Activated T-helper 2 cell treated with anti-CD3 and anti-CD28 coated beads, Interferon-gamma antibody, Interleukin-2, Interleukin-4, amounts not matched to agents 10 μg/mL and 5 μg/mL and 100 μg/mL, durations not matched to agents 14 hours and 24 hours and 36 hours (primary cell): ENCODE results near the gene SLCO4C1. TPM values are rescaled to one million over a fixed set of nuclear protein-coding genes. Genes with fewer than 3 reads are reported as not detected.
"Not testable (repeated sequence)": the region's sequence is repeated elsewhere in the genome, so short reads cannot be mapped to it uniquely, and the experiment has no call there.

Experiments used
- DNase-seq: peaks from one replicate; pipeline ENCODE4 v3.0.0; 2021; ENCODE audit warnings: low spot score
- H3K27ac Mint-ChIP-seq: one replicate; pipeline ENCODE4 v1.8.0; 2021; ENCODE audit warnings: mixed read lengths
- H3K27me3 Mint-ChIP-seq: one replicate; pipeline ENCODE4 v1.8.0; 2021; ENCODE audit warnings: low read depth, mixed read lengths
- H3K36me3 Mint-ChIP-seq: one replicate; pipeline ENCODE4 v1.8.0; 2021; ENCODE audit warnings: low read depth, mixed read lengths
- H3K4me1 Mint-ChIP-seq: one replicate; pipeline ENCODE4 v1.8.0; 2021; ENCODE audit warnings: low read depth, mixed read lengths
- H3K4me3 Mint-ChIP-seq: one replicate; pipeline ENCODE4 v1.8.0; 2021; ENCODE audit warnings: low read depth, mild to moderate bottlenecking, moderate library complexity, mixed read lengths
- H3K9me3 Mint-ChIP-seq: one replicate; pipeline ENCODE4 v1.8.0; 2021; ENCODE audit warnings: mixed read lengths
- intact Hi-C: fragments of 100-400 bp; cut with micrococcal nuclease; formaldehyde crosslinking; loops from one replicate; pipeline ENCODE4 v1.15.1; 2023
- total RNA-seq: library from RNA; stranded (reverse); gene quantifications from 2 replicates; pipeline ENCODE4 v1.2.3, GENCODE V29; 2022

Gene SLCO4C1, protein sequence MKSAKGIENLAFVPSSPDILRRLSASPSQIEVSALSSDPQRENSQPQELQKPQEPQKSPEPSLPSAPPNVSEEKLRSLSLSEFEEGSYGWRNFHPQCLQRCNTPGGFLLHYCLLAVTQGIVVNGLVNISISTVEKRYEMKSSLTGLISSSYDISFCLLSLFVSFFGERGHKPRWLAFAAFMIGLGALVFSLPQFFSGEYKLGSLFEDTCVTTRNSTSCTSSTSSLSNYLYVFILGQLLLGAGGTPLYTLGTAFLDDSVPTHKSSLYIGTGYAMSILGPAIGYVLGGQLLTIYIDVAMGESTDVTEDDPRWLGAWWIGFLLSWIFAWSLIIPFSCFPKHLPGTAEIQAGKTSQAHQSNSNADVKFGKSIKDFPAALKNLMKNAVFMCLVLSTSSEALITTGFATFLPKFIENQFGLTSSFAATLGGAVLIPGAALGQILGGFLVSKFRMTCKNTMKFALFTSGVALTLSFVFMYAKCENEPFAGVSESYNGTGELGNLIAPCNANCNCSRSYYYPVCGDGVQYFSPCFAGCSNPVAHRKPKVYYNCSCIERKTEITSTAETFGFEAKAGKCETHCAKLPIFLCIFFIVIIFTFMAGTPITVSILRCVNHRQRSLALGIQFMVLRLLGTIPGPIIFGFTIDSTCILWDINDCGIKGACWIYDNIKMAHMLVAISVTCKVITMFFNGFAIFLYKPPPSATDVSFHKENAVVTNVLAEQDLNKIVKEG
- 0.50 and 0.57 TPM in 2 replicates for total RNA-seq

DNA sequence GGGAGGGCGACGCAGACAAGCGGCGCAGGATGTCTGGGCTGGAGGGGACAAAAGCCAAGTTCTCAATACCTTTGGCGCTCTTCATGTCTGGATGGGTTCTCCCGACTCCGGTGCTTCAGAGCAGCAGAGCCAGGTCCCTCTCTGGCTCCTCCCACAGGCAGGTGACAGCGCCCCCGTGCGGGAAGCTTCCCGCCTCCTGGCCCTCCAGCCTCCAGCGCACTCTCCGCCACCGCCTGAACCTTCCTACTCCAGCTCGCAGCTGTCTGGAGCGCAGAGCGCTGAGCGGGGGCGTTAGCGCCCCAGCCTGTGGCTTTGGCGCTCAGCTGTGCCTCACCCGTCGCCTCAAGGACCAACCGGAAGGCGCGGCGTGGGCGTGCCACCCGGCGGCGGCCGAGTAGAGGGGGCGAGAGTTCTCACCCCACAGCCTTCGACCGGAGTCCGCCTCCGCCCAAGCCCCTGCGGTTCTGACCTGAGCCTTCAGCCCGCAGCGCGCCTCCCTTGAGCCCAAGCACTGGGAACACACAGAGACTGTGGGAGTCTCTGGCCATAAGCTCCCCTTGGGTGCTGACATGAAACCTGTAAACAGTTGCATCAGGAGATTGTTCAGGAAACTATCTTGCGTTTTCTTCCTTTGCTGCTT, at the start of gene SLCO4C1:
Gene SLCO4C1 (minus strand): TSS at position 107 of the 640 bp plus-strand sequence. CDS start 22 bp downstream, at position 85.
- peaks cover 24% of the 10 kb centered on the region for H3K4me1 Mint-ChIP-seq
- peak within 1 kb of the TSS; percentile 81 for H3K4me3 Mint-ChIP-seq
- intact Hi-C loops: loop anchor here (5.0 kb wide), 1 partner anchor 64 kb away; no protein-coding TSS in a partner anchor
- no peaks in the 10 kb centered on the region for H3K36me3 Mint-ChIP-seq
- no peaks in the 10 kb centered on the region for H3K9me3 Mint-ChIP-seq
- H3K27me3 Mint-ChIP-seq: peaks cover 9% of the 10 kb centered on the region
- peak; percentile 63 for DNase-seq
- H3K27ac Mint-ChIP-seq: peak within 1 kb of the TSS; percentile 70

DNA sequence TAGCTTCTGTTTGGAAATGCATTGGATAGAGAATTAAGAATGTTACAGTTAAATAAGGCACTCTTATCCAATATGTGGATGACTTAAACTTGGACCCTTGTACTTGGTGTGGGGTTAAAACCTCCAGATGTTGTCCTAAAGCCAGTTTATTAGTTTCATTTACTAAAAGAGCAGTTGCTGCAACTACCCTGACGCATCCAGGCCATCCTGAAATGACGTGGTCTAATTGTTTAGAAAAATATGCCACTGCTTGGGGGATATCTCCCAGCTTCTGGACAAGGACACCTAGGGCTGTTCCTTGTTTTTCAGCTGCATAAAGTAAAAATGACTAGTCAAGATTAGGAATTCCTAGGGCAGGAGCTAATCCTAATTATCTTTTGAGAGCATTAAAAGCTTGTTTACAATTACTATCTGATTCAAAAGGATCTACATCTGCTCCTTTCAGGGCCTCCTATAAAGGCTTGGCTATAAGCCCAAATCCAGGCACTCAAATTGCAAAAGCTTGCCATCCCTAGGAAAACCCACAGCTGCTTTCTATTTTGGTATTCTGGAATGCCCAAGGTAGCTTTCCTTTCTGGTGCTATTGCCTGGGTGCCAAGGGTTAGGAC, 45.7 kb upstream of the SLCO4C1 start:
- no peaks in the 10 kb centered on the region for H3K9me3 Mint-ChIP-seq
- no peak for DNase-seq

DNA sequence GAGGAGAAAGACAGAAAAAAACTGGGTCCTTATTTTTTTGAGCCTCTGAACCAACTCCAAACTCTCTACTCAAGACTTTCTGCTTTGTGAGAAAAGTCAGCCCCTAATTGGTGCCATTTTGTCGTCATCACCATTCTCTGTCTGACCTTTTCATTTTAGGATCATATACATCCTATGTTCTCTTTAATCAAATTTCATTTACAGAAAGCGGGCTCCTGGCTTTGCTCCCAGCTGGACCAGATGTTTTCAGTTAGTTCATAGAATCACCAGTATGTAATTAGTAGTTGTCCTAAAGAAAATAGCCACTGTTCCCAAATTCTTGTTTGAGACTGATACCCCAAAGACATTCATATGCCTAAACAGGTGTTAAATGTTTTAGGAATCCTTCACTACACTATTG, 28.6 kb upstream of the SLCO4C1 start:
- Mint-ChIP-seq H3K9me3 (no peaks in the 10 kb centered on the region), H3K4me1 (no peaks in the 10 kb centered on the region), H3K27ac (no peak overlapping the region), H3K36me3 (no peaks in the 10 kb centered on the region), H3K4me3 (no peak overlapping the region), H3K27me3 (no peaks in the 10 kb centered on the region)
- intact Hi-C loops: no loop called here
- no peak for DNase-seq

More for the DNA sequence above, 45.7 kb upstream of the SLCO4C1 start:
- Mint-ChIP-seq H3K36me3 (no peaks in the 10 kb centered on the region), H3K27ac (no peak overlapping the region), H3K4me1 (no peaks in the 10 kb centered on the region), H3K27me3 (no peaks in the 10 kb centered on the region), H3K4me3 (no peak overlapping the region)
- intact Hi-C loops: no loop called here

DNA sequence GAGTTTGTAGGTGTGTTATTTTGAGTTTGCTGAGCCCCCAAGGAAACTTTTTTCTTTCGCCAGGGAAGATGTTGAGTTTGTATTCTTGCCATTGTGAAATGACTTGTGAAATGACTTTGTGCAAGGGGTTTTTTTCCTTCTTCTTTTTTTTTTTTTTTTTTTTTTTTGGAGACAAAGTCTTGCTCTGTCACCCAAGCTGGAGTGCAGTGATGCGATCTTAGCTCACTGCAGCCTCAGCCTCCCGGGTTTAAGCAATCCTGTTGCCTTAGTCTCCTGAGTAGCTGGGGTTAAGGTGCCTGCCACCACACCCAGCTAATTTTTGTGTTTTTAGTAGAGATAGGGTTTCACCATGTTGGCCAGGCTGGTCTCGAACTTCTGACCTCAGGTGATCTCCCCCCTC, 22.7 kb upstream of the SLCO4C1 start:
- H3K36me3 Mint-ChIP-seq, DNase-seq, intact Hi-C loops, H3K4me1 Mint-ChIP-seq, H3K4me3 Mint-ChIP-seq, H3K27me3 Mint-ChIP-seq, H3K27ac Mint-ChIP-seq, H3K9me3 Mint-ChIP-seq: not testable (repeated sequence)

DNA sequence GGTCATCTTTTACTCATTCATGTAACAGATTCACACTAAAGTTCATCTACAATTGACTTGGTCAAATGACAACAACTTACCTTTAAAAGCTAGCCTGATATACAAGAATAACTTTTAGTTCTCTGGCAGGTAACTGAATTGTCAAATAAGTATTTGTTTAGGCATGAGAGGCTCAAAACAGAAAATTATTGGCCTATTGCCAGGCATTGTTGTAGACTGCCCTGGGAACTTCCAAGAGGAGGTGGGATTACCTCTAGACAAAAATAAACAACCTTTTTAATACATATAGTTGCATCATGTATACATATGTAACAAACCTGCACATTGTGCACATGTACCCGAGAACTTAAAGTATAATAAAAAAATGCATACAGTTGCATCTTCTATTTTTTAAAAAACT, 18.2 kb upstream of the SLCO4C1 start:
- intact Hi-C loops: no loop called here
- Mint-ChIP-seq H3K4me1 (no peaks in the 10 kb centered on the region), H3K27ac (no peak overlapping the region), H3K4me3 (no peak overlapping the region), H3K9me3 (no peaks in the 10 kb centered on the region), H3K36me3 (no peaks in the 10 kb centered on the region), H3K27me3 (peaks cover 1% of the 10 kb centered on the region)
- DNase-seq: no peak

DNA sequence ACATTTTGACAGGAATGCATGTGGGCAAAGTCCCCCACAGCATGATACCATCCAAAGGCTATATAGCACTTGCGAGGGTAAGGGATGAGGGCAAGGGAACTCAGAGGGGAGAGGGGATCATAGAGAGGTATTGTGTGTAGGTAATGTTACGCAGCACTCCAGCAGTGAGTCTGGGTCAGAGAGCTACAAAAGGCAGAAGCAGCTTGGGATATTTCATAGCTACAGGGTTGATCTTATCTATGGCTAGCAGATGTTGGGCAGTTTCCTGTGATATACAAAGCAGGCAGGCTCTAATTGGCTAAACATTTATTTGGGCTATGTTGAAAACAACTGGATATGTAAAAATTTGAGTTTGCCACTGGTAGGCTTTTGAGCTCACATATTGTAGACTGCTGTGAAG, 17.8 kb upstream of the SLCO4C1 start:
- no peak overlapping the region for H3K27ac Mint-ChIP-seq
- H3K4me3 Mint-ChIP-seq: no peak overlapping the region
- no peak for DNase-seq
- intact Hi-C loops: no loop called here
- H3K36me3 Mint-ChIP-seq: no peaks in the 10 kb centered on the region
- H3K9me3 Mint-ChIP-seq: no peaks in the 10 kb centered on the region
- no peaks in the 10 kb centered on the region for H3K4me1 Mint-ChIP-seq
- H3K27me3 Mint-ChIP-seq: peaks cover 1% of the 10 kb centered on the region

DNA sequence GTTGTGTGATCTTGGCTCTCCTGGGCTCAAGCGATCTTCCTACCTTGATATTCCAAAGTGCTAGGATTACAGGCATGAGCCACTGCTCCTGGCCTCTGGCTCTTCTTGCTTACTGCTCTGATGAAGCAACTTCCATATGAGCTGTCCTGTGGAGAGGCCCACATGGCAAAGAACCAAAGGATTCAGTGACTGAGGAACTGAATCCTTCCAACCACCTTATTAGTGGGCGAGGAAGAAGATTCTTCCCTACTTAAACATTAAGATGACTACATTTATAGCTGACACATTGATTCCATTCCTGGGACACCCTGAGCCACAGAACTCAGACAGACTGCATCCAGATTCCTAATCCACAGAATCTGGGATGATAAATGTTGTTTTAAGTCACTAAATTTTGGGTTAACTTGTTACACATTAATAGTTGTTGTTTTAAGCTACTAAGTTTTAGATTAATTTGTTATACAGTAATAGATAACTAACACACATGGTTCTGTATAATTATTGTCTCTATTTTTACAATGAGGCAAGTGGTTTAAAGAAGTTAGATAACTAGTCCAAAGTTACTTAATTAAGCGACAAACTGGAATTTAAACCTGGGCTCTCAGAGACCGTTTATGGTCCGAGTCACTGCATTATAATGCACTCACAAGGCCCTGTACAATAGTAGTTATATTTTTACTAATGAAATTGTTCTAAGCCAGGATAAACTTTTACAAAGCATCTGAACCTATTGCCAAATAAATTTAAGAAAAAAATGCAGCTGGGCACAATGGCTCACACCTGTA, 16.7 kb upstream of the SLCO4C1 start:
- no peaks in the 10 kb centered on the region for H3K9me3 Mint-ChIP-seq
- no peaks in the 10 kb centered on the region for H3K4me1 Mint-ChIP-seq
- H3K27ac Mint-ChIP-seq: no peak overlapping the region
- intact Hi-C loops: no loop called here
- no peak overlapping the region for H3K4me3 Mint-ChIP-seq
- peaks cover 1% of the 10 kb centered on the region for H3K27me3 Mint-ChIP-seq
- no peak for DNase-seq
- no peaks in the 10 kb centered on the region for H3K36me3 Mint-ChIP-seq

DNA sequence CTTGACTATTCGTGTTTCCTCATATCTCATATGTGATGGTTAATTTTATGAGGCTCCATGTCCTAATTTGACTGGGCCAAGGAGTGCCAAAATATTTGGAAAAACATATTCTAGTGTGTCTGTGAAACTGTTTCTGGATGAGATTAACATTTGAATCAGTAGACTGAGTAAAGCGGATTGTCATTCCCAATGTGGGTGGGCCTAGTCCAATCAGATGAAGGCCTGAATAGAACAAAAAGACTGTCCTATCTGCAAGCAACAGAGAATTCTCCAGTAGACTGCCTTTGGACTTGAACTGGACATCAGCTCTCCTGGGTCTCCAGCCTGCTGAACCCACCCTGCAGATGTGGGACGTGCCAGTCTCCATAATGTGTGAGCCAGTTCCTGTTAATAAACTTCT, 13.5 kb upstream of the SLCO4C1 start:
- Mint-ChIP-seq H3K4me1 (no peaks in the 10 kb centered on the region), H3K27me3 (no peaks in the 10 kb centered on the region), H3K9me3 (no peaks in the 10 kb centered on the region), H3K36me3 (no peaks in the 10 kb centered on the region), H3K27ac (no peak overlapping the region), H3K4me3 (no peak overlapping the region)
- intact Hi-C loops: no loop called here
- DNase-seq: no peak

DNA sequence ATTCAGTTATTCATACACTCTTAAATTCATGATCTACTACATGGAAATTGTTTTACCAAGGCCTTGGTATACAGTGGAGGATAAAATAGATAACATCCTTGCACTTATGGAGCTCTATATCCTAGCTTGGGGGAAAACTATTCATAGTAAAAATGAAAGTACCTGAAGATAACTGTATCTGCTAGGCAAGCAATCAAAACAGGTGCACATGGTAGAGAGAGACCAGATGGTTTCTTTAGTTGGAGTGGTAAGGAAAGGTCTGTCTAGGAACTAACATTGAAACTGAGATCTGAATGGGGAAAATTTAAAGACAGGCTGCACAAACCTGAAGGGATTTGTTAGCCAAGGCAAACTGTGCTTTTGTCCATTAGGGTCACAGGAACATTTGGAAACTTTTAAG, 11.1 kb upstream of the SLCO4C1 start:
- H3K4me3 Mint-ChIP-seq: no peak overlapping the region
- intact Hi-C loops: no loop called here
- no peaks in the 10 kb centered on the region for H3K9me3 Mint-ChIP-seq
- H3K27me3 Mint-ChIP-seq: no peaks in the 10 kb centered on the region
- no peaks in the 10 kb centered on the region for H3K4me1 Mint-ChIP-seq
- DNase-seq: no peak
- no peak overlapping the region for H3K27ac Mint-ChIP-seq
- H3K36me3 Mint-ChIP-seq: no peaks in the 10 kb centered on the region

DNA sequence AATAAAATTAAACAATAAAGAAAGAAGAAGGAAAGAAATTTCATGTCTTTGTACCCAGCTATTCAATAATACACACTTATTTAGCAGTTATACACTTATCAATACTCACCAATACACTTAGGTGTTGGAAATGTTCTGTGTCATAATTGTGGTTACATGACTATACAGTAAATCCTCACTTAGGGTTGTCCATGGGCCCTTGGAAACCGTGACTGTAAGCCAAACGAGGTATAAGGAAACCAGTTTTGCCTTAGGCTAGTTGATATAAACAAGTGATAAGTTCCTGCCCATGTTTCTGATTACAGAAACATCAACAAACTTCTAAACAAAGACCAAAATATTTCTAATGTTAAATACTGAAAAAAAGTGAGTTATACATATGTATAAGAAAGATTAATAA, 10.0 kb upstream of the SLCO4C1 start:
- Mint-ChIP-seq H3K36me3 (no peaks in the 10 kb centered on the region), H3K27me3 (no peaks in the 10 kb centered on the region), H3K4me3 (no peak overlapping the region), H3K27ac (no peak overlapping the region), H3K9me3 (no peaks in the 10 kb centered on the region), H3K4me1 (no peaks in the 10 kb centered on the region)
- intact Hi-C loops: no loop called here
- no peak for DNase-seq

DNA sequence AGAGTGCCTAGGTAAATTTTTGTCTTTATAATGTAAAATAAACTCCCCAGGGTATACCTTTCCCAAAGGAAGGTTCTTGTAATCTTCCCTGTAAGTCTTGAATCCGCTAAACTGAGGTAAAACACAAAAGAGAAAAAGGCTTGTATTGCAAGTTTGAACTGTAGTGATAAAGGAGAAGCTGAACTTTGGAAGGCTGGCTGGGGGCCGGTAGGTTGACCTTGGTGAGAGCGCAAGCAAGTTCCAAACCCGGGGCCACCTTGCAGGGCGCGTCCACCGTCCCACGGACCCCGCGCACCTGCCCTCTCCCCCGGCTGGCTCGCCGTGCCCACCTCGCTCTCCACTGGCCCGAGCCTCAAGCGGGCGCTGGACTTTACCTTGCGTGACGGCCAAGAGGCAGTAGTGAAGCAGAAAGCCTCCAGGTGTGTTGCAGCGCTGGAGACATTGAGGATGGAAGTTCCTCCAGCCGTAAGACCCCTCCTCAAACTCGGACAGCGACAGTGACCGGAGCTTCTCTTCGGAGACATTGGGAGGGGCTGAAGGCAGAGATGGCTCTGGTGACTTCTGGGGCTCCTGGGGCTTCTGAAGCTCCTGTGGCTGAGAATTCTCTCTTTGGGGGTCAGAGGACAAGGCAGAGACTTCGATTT, 428 bp downstream of the SLCO4C1 start:
- peaks cover 9% of the 10 kb centered on the region for H3K27me3 Mint-ChIP-seq

More for the DNA sequence above, 428 bp downstream of the SLCO4C1 start:
- intact Hi-C loops: loop anchor here (5.0 kb wide), 1 partner anchor 63 kb away; no protein-coding TSS in a partner anchor
- Mint-ChIP-seq H3K27ac (no peak overlapping the region), H3K4me3 (peak overlapping the region; percentile 81), H3K4me1 (peaks cover 28% of the 10 kb centered on the region), H3K9me3 (no peaks in the 10 kb centered on the region), H3K36me3 (no peaks in the 10 kb centered on the region)
- no peak for DNase-seq
